Aorta (tissue), 5 donors: ENCODE results near the gene NMUR1. TPM values are rescaled to one million over a fixed set of nuclear protein-coding genes. Genes with fewer than 3 reads are reported as not detected.
"Not testable (repeated sequence)": the region's sequence is repeated elsewhere in the genome, so short reads cannot be mapped to it uniquely, and the experiment has no call there.

Source experiments
- ATAC-seq: fragments of 200-7000 bp; cut with Tn5 transposase; one replicate; pipeline ENCODE4 v1.9.1; 2022; ENCODE audit warnings: moderate library complexity; ENCODE audit not compliant: low FRiP score
- DNase-seq, 2 donors: peaks; one replicate each; pipeline ENCODE4 v3.0.0-alpha.2; 2020
- H3K27ac ChIP-seq, 2 donors: one replicate each; pipeline ENCODE4 v1.5.1; 2013; ENCODE audit warnings: low read length in 2 of 2, mild to moderate bottlenecking in 2 of 2, moderate library complexity in 2 of 2, control low read depth in 1 of 2, inconsistent platforms in 1 of 2, low read depth in 1 of 2
- H3K27me3 ChIP-seq, 2 donors: one replicate each; pipeline ENCODE4 v1.6.1; 2013; ENCODE audit warnings: control low read depth in 1 of 2, low read length in 1 of 2, mild to moderate bottlenecking in 1 of 2, moderate library complexity in 1 of 2; ENCODE audit not compliant: insufficient read depth in 2 of 2, control insufficient read depth in 1 of 2
- H3K36me3 ChIP-seq, 2 donors: one replicate each; pipeline ENCODE4 v1.6.1; 2013; ENCODE audit warnings: control low read depth in 1 of 2, low read length in 1 of 2, mild to moderate bottlenecking in 1 of 2; ENCODE audit not compliant: insufficient read depth in 2 of 2, control insufficient read depth in 1 of 2
- H3K4me1 ChIP-seq, 2 donors: one replicate each; pipeline ENCODE4 v1.6.1; 2013; ENCODE audit warnings: low read length in 2 of 2, control low read depth in 1 of 2, mild to moderate bottlenecking in 1 of 2, moderate library complexity in 1 of 2; ENCODE audit not compliant: insufficient read depth in 2 of 2, control insufficient read depth in 1 of 2
- H3K4me3 ChIP-seq, 2 donors: one replicate each; pipeline ENCODE4 v1.5.1; 2013; ENCODE audit warnings: low read length in 2 of 2, control low read depth in 1 of 2, mild to moderate bottlenecking in 1 of 2
- H3K9me3 ChIP-seq: one replicate; pipeline ENCODE4 v1.6.1; 2013; ENCODE audit warnings: mild to moderate bottlenecking, low read length; ENCODE audit not compliant: control insufficient read depth
- WGBS, 2 donors: extraction: QIAGEN DNeasy Blood & Tissue Kit; methylation state at CpG; one replicate each; pipeline ENCODE4 v1.1.7; 2013; 5-methylcytosine and 5-hydroxymethylcytosine counted together
- intact Hi-C, 2 donors: fragments of 100-400 bp; cut with DNase I; formaldehyde crosslinking; loops; one replicate each; pipeline versions ENCODE4 v1.14.2 to v1.15.0; 2022
- polyA plus RNA-seq, 2 donors: library from polyadenylated mRNA; stranded (reverse); fragments of 200-250 nt; gene quantifications; one replicate each; pipeline ENCODE4 v1.2.3, GENCODE V29; 2013
- total RNA-seq, 2 donors: library from RNA; stranded (reverse); fragmentation: NEBNext Ultra II Directional; extraction: Animal tissue kit (Norgen Biotek cat#: 25700); gene quantifications; one replicate each; pipeline ENCODE4 v1.2.1, GENCODE V29; 2021
- donor health status: healthy with polysubstance abuse.
- donor health status: Bipolar disorder and iron deficiency.
- donor health status: DM: no; HTN: no; CAD: no.
- donor health status: DM: no; HTN: no; CAD: no.
- donor health status: DM: yes; HTN: yes; CAD: no.

NMUR1 gene
- total and polyA plus RNA-seq, 4 donors: 0.15 to 2.1 (median 0.36) TPM; not detected in 1

- intact Hi-C loops: no loop called here
- WGBS, 2 donors: 87 to 93% methylated on average over 4 of the region's 4 CpGs
- ATAC-seq: no peak
These were observed 41.5 kb upstream of the NMUR1 start for GRCh38 chr2:231571661-231572191.

GRCh38 chr2:231570915-231571314 is 40.7 kb upstream of the NMUR1 start:
- H3K4me3 ChIP-seq, H3K36me3 ChIP-seq, H3K9me3 ChIP-seq, DNase-seq, intact Hi-C loops, H3K4me1 ChIP-seq, ATAC-seq, H3K27me3 ChIP-seq, H3K27ac ChIP-seq: not testable (repeated sequence)
- 87 to 94% methylated on average over 5 of the region's 5 CpGs for WGBS, 2 donors

More at GRCh38 chr2:231571661-231572191, 41.5 kb upstream of the NMUR1 start:
- H3K4me1 ChIP-seq: no peaks in the 10 kb centered on the region
- no peak overlapping the region for H3K27ac ChIP-seq
- H3K36me3 ChIP-seq: no peaks in the 10 kb centered on the region
- DNase-seq: no peak
- H3K27me3 ChIP-seq: no peaks in the 10 kb centered on the region
- H3K4me3 ChIP-seq: no peak overlapping the region
- no peaks in the 10 kb centered on the region for H3K9me3 ChIP-seq

DNA sequence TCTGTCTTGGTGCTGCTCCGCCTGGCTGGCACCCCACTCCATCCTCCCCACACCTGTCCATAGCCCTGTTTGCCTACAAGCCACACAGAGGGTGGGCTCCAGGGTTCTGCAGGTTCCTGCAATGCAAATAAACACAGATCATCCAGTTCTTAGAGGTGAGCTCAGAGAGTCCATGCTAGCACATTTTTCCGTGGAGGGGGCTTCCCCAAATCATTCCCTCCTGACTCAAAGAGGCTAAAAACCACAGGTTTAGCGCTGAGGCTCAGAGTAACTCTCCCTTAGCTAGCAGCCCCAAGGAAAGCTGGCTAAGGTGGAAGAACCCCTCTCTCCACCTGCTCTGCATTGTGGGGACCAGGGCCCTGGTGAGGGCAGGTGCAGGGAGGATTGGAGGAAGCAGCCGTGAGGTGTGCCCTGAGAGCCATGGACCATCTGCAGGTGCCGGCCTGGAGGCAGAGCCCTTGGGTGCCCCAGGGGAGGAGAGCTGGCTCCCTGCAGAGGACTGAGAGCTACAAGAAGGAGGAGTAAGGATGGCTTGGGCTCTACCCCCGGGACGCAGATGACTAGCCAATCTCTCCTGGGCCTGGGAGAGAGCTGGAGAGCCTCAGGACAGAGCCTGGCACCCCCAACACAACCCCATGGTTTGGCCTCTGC is 38.7 kb upstream of the NMUR1 start:
- no peak overlapping the region for H3K27ac ChIP-seq
- intact Hi-C loops: no loop called here
- no peaks in the 10 kb centered on the region for H3K36me3 ChIP-seq
- H3K4me3 ChIP-seq: no peak overlapping the region
- H3K4me1 ChIP-seq: no peaks in the 10 kb centered on the region
- H3K9me3 ChIP-seq: no peaks in the 10 kb centered on the region
- no peaks in the 10 kb centered on the region for H3K27me3 ChIP-seq
- ATAC-seq (no peak), DNase-seq (no peak)
- 89 to 92% methylated on average over 7 of the region's 7 CpGs for WGBS, 2 donors

GRCh38 chr2:231568098-231568784 is 38.0 kb upstream of the NMUR1 start:
- ATAC-seq (no peak), DNase-seq (no peak)
- no peaks in the 10 kb centered on the region for H3K4me1 ChIP-seq
- H3K36me3 ChIP-seq: no peaks in the 10 kb centered on the region
- H3K4me3 ChIP-seq: no peak overlapping the region
- no peaks in the 10 kb centered on the region for H3K9me3 ChIP-seq
- 93 to 94% methylated on average over 6 of the region's 6 CpGs for WGBS, 2 donors
- H3K27ac ChIP-seq: no peak overlapping the region
- no peaks in the 10 kb centered on the region for H3K27me3 ChIP-seq
- intact Hi-C loops: no loop called here

- H3K9me3 ChIP-seq: no peaks in the 10 kb centered on the region
- H3K27me3 ChIP-seq: no peaks in the 10 kb centered on the region
- H3K4me3 ChIP-seq: no peak overlapping the region
- H3K36me3 ChIP-seq: no peaks in the 10 kb centered on the region
- WGBS, 2 donors: 88 to 93% methylated on average over 3 of the region's 3 CpGs
- ATAC-seq (no peak), DNase-seq (no peak)
- no peak overlapping the region for H3K27ac ChIP-seq
- no peaks in the 10 kb centered on the region for H3K4me1 ChIP-seq
- intact Hi-C loops: no loop called here
These were observed 36.9 kb upstream of the NMUR1 start for GRCh38 chr2:231567159-231567558.

DNA sequence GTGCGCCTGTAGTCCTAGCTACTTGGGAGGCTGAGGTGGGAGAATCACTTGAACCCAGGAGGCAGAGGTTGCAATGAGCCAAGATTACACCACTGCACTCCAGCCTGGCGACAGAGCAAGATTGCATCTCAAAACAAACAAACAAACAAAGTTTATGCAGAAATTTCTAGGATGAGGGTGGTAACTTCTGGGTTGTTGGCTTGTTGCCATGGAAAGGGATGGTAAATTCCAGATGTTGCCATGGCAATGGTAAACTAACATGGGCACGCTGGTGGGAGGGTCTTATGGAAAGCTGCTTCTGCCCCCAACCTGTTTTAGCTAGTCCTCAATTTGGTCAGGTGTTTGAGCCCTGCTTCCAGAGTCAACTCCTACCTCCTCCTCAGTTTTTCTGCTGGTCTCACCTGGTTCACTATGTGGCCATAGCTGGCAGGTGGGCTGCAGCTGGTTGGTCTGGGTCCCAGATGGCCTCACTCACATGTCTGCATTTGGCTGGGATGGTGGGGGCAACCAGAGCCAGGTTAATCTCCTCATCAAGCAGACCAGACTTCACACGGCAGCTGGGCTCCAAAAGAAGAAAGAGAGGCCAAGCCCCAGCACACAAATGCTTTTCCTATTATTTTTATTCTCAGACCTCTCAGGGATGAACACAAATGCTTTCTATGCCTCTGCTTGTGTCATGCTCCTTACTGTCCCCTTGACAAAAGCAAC is 35.8 kb upstream of the NMUR1 start:
- Histone ChIP-seq H3K36me3 (no peaks in the 10 kb centered on the region), H3K27me3 (no peaks in the 10 kb centered on the region), H3K4me1 (no peaks in the 10 kb centered on the region), H3K27ac (no peak overlapping the region), H3K9me3 (no peaks in the 10 kb centered on the region), H3K4me3 (no peak overlapping the region)
- DNase-seq (no peak), ATAC-seq (no peak)
- intact Hi-C loops: no loop called here
- 74 to 76% methylated on average over 4 of the region's 4 CpGs for WGBS, 2 donors

- H3K4me1 ChIP-seq: no peaks in the 10 kb centered on the region
- H3K36me3 ChIP-seq: no peaks in the 10 kb centered on the region
- peak; percentile 46 for ATAC-seq
- no peaks in the 10 kb centered on the region for H3K27me3 ChIP-seq
- H3K9me3 ChIP-seq: no peaks in the 10 kb centered on the region
- DNase-seq: peak; percentile 60 to 79
- no peak overlapping the region for H3K4me3 ChIP-seq
- intact Hi-C loops: loop anchor here (1.0 to 2.0 kb wide), 2 partner anchors 37 to 38 kb away; no protein-coding TSS in a partner anchor
- WGBS, 2 donors: 10 to 15% methylated on average over 3 of the region's 3 CpGs
- H3K27ac ChIP-seq: no peak overlapping the region
These were observed 33.2 kb upstream of the NMUR1 start for GRCh38 chr2:231563378-231563961.

- no peak overlapping the region for H3K4me3 ChIP-seq
- ATAC-seq (peak; percentile 91), DNase-seq (peak in 1 of 2 donors; percentile 76)
- H3K27ac ChIP-seq: no peak overlapping the region
- no peaks in the 10 kb centered on the region for H3K36me3 ChIP-seq
- H3K9me3 ChIP-seq: no peaks in the 10 kb centered on the region
- WGBS, 2 donors: 36 to 40% methylated on average over 11 of the region's 11 CpGs
- no peaks in the 10 kb centered on the region for H3K27me3 ChIP-seq
- H3K4me1 ChIP-seq: no peaks in the 10 kb centered on the region
- intact Hi-C loops: loop anchor here (1.0 to 5.0 kb wide), 4 partner anchors 27 to 75 kb away; partner anchors contain the start of gene NMUR1 (in 1 of the 2)
These were observed 27.4 kb upstream of the NMUR1 start for GRCh38 chr2:231557571-231558217.
